ENCODE measurements around the gene HYCC1. TPM values are rescaled to one million over a fixed set of nuclear protein-coding genes. Genes with fewer than 3 reads are reported as not detected.

The HYCC1 gene
- total RNA-seq, 1 experiment from 2014 or later = 52.3 TPM

DNA sequence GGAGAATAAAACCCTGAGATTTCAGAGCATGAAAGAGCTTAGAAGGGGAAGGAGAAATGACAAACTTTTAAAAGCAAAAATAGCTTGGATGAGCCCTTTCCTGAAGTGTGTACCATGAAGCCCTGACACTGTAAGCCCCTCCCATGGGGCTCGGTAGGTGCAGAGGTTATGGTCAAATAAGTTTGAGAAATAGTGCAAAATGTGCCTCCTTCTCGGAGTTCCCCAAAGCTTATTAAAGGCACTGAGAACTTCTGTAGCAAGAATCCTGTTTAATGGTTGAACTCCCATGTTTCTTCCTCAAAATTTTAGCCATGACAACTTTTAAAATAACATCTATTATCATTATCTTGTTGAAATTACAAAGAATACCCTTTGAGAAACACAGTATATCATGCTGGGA is 10.5 kb upstream of the HYCC1 start:
- Histone ChIP-seq H3K27me3 (ENCODE audit: control insufficient read depth, insufficient read depth, low read length) (peaks cover 9% of the 10 kb centered on the region; the same call in 1 of the 2 replicates), H3K9me3 (ENCODE audit: control insufficient read depth, insufficient read depth, low read depth, low read length) (no peaks in the 10 kb centered on the region), H3K4me1 (ENCODE audit: control insufficient read depth, insufficient read depth, low read length) (no peaks in the 10 kb centered on the region), H3K27ac (ENCODE audit: low read length) (no peak overlapping the region), H3K36me3 (ENCODE audit: control insufficient read depth, insufficient read depth, low read length) (no peaks in the 10 kb centered on the region), H3K4me3 (ENCODE audit: low read depth in 2 of 2, low read length in 2 of 2) (no peak overlapping the region)
- ChIA-PET POLR2A (no interaction called here), CTCF (no interaction called here)
- no TSS peak for BruUV-seq (replicated peaks)
- no peak for DNase-seq (ENCODE audit: low read depth, low spot score)
- TF ChIP-seq, protein P1, sequence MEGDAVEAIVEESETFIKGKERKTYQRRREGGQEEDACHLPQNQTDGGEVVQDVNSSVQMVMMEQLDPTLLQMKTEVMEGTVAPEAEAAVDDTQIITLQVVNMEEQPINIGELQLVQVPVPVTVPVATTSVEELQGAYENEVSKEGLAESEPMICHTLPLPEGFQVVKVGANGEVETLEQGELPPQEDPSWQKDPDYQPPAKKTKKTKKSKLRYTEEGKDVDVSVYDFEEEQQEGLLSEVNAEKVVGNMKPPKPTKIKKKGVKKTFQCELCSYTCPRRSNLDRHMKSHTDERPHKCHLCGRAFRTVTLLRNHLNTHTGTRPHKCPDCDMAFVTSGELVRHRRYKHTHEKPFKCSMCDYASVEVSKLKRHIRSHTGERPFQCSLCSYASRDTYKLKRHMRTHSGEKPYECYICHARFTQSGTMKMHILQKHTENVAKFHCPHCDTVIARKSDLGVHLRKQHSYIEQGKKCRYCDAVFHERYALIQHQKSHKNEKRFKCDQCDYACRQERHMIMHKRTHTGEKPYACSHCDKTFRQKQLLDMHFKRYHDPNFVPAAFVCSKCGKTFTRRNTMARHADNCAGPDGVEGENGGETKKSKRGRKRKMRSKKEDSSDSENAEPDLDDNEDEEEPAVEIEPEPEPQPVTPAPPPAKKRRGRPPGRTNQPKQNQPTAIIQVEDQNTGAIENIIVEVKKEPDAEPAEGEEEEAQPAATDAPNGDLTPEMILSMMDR (IDR thresholded peaks at IDR 0.05) = no peak
- TF ChIP-seq POLR2AphosphoS5 (IDR thresholded peaks at IDR 0.05; ENCODE audit: low read depth, low read length) (no peak), REST (IDR thresholded peaks at IDR 0.05; ENCODE audit: insufficient read depth in 1 of 2, low read depth in 2 of 2, low read length in 1 of 2) (no peak), TCF7L2 (IDR thresholded peaks at IDR 0.05; ENCODE audit: low read depth, low read length) (no peak), SIN3A (IDR thresholded peaks at IDR 0.05; ENCODE audit: borderline replicate concordance, insufficient read depth, low read depth, low read length) (no peak)
- in situ Hi-C loops (cut with HindIII; ENCODE audit: low pct_unique_long_range_greater_than_20kb, low sequenced_read_pairs) = no loop called here
- no peak for ATAC-seq
- intact Hi-C loops (cut with micrococcal nuclease; ENCODE audit: unreplicated experiment) = no loop called here

DNA sequence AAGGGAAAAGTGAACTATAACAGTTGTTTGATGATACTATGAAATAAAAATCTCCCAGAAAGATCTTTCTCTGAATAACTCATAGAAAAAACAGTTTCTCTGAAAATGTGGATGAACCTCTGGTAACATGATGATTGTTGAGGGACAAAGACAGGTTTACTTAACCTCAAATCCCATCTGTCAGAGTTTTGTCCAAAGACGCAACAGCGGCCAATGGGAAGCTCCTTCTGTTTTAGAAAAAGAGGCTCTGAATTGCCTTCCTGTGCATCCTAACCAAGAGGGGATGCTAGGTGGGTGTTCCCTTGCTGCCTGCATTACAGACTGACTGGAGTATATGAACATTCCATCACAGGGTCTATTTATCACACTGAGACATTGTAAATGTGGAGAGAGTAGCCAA is 8.9 kb upstream of the HYCC1 start:
- intact Hi-C loops (cut with micrococcal nuclease; ENCODE audit: unreplicated experiment) = no loop called here
- no peak for DNase-seq (ENCODE audit: low read depth, low spot score)
- H3K27ac ChIP-seq (ENCODE audit: low read length) = no peak overlapping the region
- no TSS peak for BruUV-seq (replicated peaks)
- ATAC-seq = no peak
- H3K9me3 ChIP-seq (ENCODE audit: control insufficient read depth, insufficient read depth, low read depth, low read length) = no peaks in the 10 kb centered on the region
- peaks cover 7% of the 10 kb centered on the region; the same call in 1 of the 2 replicates for H3K27me3 ChIP-seq (ENCODE audit: control insufficient read depth, insufficient read depth, low read length)
- H3K4me3 ChIP-seq (ENCODE audit: low read depth in 2 of 2, low read length in 2 of 2) = no peak overlapping the region
- no peak for TF ChIP-seq POLR2AphosphoS5 (IDR thresholded peaks at IDR 0.05; ENCODE audit: low read depth, low read length)
- no peak for TF ChIP-seq TCF7L2 (IDR thresholded peaks at IDR 0.05; ENCODE audit: low read depth, low read length)
- TF ChIP-seq, protein P1 (IDR thresholded peaks at IDR 0.05) = no peak
- no peak for TF ChIP-seq SIN3A (IDR thresholded peaks at IDR 0.05; ENCODE audit: borderline replicate concordance, insufficient read depth, low read depth, low read length)
- no peak for TF ChIP-seq REST (IDR thresholded peaks at IDR 0.05; ENCODE audit: insufficient read depth in 1 of 2, low read depth in 2 of 2, low read length in 1 of 2)
- CTCF ChIA-PET = no interaction called here
- H3K36me3 ChIP-seq (ENCODE audit: control insufficient read depth, insufficient read depth, low read length) = no peaks in the 10 kb centered on the region
- POLR2A ChIA-PET = interaction anchor here (0.6 kb wide), 1 partner anchor 509 kb away, joined by 3 read pairs; no protein-coding TSS in a partner anchor
- no peaks in the 10 kb centered on the region for H3K4me1 ChIP-seq (ENCODE audit: control insufficient read depth, insufficient read depth, low read length)
- in situ Hi-C loops (cut with HindIII; ENCODE audit: low pct_unique_long_range_greater_than_20kb, low sequenced_read_pairs) = no loop called here

Data from Panc1 (cell line).